ENCODE measurements around the gene NPY4R.
"Not testable (repeated sequence)": the region's sequence is repeated elsewhere in the genome, so short reads cannot be mapped to it uniquely, and the experiment has no call there.

Gene NPY4R

GRCh38 chr10:46459579-46459978 lies 6.2 kb downstream of the NPY4R start:
- not testable (repeated sequence) for DNase-seq (ENCODE audit: low read depth in 1 of 2, low spot score in 1 of 2); H3K27me3 ChIP-seq (ENCODE audit: insufficient read depth, poor library complexity, severe bottlenecking); H3K4me3 ChIP-seq (replicated peaks; ENCODE audit: insufficient read depth, low read length); H3K27ac ChIP-seq (replicated peaks)

GRCh38 chr10:46457071-46457470 lies 8.7 kb downstream of the NPY4R start:
- H3K27ac ChIP-seq (replicated peaks); H3K4me3 ChIP-seq (replicated peaks; ENCODE audit: insufficient read depth, low read length); H3K27me3 ChIP-seq (ENCODE audit: insufficient read depth, poor library complexity, severe bottlenecking); DNase-seq (ENCODE audit: low read depth in 1 of 2, low spot score in 1 of 2): not testable (repeated sequence)

DNA sequence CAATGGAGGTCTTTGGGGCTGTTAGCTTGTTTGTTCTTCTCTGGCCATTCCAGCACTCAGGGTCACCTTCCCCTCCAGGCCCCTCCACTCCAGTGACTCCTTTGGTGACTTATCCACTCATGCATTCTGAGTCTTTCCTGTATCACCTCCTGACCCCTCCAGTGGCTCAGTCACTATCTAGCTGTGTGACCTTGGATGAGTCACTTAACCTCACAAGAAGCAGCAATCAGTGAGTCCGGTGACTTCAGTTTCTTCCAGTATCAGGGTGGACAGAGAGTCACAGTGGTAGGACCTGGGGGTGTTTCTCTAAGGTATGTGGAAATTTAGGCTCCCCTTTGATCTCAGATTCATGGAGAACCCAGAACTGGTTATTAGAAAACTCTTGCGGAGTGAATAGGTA lies 9.8 kb downstream of the NPY4R start:
- not testable (repeated sequence) for H3K27ac ChIP-seq (replicated peaks); H3K4me3 ChIP-seq (replicated peaks; ENCODE audit: insufficient read depth, low read length); H3K27me3 ChIP-seq (ENCODE audit: insufficient read depth, poor library complexity, severe bottlenecking); DNase-seq (ENCODE audit: low read depth in 1 of 2, low spot score in 1 of 2)

DNA sequence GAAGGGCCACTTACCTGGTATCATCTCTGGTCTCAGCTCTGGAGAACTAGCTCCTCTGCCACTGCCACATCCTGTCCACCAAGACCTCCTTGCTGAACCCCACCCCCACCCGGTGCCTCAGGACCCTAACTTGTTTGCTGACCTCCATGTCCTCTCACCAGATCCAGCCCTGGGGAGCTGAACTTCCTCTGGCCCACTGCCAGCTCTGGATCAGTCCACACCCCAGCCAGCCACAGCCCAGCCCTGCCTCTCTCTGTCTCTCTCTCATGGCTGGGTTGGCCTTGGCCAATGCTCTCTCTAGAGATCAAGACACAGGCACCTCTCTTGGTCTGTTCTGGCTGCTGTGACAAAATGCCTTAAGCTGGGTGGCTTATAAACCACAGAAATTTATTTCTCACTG lies 14.4 kb downstream of the NPY4R start:
- H3K27me3 ChIP-seq (ENCODE audit: insufficient read depth, poor library complexity, severe bottlenecking); H3K4me3 ChIP-seq (replicated peaks; ENCODE audit: insufficient read depth, low read length); DNase-seq (ENCODE audit: low read depth in 1 of 2, low spot score in 1 of 2); H3K27ac ChIP-seq (replicated peaks): not testable (repeated sequence)

DNA sequence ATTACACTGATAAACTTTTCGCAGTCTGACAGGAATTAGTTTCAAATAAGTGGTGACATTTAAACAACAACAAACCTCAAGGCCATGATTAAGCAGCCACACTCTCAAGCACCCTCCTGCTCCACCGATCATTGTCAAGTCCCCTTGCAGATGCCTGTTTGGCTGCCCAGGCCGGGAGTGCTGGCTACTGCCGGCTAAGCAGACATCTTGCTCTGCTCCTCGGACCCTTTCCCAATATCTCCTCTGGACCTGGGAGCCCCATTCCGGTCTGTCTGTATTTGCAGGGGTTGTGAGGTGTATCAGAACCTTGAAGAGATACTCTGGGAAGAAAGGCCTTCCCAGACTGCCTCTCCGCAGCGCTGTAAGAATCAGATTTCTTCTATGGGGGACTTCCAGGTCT lies 14.9 kb downstream of the NPY4R start:
- not testable (repeated sequence) for H3K27ac ChIP-seq (replicated peaks); H3K4me3 ChIP-seq (replicated peaks; ENCODE audit: insufficient read depth, low read length); H3K27me3 ChIP-seq (ENCODE audit: insufficient read depth, poor library complexity, severe bottlenecking); DNase-seq (ENCODE audit: low read depth in 1 of 2, low spot score in 1 of 2)

DNA sequence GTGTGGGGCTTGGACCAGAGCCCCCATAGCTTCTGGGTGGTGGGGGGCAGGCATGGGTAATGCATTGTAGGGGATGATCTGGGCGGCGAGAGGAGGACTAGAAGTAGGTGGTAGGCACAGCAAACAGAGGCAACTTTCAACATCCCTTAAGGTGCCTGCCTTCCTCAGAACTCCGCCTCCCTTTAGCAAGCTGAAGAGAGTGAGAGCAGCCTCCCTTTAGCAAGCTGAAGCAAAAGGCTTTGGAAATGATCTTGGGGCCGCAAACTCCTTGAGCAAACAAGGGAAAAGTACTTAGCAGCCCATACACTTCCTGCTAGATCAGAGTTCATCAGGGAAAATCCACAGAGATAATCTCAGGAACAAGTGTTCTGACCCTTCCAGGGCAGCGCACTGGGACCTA lies 18.3 kb downstream of the NPY4R start:
- not testable (repeated sequence) for H3K27me3 ChIP-seq (ENCODE audit: insufficient read depth, poor library complexity, severe bottlenecking); H3K27ac ChIP-seq (replicated peaks); H3K4me3 ChIP-seq (replicated peaks; ENCODE audit: insufficient read depth, low read length); DNase-seq (ENCODE audit: low read depth in 1 of 2, low spot score in 1 of 2)

GRCh38 chr10:46445389-46446122 lies 20.2 kb downstream of the NPY4R start:
- H3K27me3 ChIP-seq (ENCODE audit: insufficient read depth, poor library complexity, severe bottlenecking); H3K27ac ChIP-seq (replicated peaks); H3K4me3 ChIP-seq (replicated peaks; ENCODE audit: insufficient read depth, low read length); DNase-seq (ENCODE audit: low read depth in 1 of 2, low spot score in 1 of 2): not testable (repeated sequence)

DNA sequence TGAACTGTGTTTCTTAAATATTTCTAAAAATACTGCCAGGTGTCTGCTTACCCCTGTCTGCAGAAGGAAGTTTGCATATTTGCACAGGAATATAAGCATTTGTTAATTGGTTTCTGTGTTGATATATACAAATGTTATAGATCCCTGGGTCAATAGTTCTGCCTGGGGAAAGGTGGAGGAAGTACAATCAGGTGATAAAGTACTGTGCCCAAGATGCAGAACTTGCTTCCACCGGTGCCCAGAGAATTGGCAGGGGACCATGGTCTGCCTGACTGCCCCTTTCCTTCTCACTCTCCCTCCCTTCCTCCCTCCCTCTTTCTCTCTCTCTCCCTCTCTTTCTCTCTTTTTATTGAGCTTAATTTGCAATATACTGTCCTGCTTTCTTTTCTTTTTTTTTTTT lies 22.3 kb downstream of the NPY4R start:
- not testable (repeated sequence) for H3K27me3 ChIP-seq (ENCODE audit: insufficient read depth, poor library complexity, severe bottlenecking); H3K27ac ChIP-seq (replicated peaks); DNase-seq (ENCODE audit: low read depth in 1 of 2, low spot score in 1 of 2); H3K4me3 ChIP-seq (replicated peaks; ENCODE audit: insufficient read depth, low read length)

- H3K27me3 ChIP-seq (ENCODE audit: insufficient read depth, poor library complexity, severe bottlenecking); DNase-seq (ENCODE audit: low read depth in 1 of 2, low spot score in 1 of 2); H3K27ac ChIP-seq (replicated peaks); H3K4me3 ChIP-seq (replicated peaks; ENCODE audit: insufficient read depth, low read length): not testable (repeated sequence)
Observed at GRCh38 chr10:46442706-46443275, 23.0 kb downstream of the NPY4R start.

GRCh38 chr10:46441837-46442278 lies 23.9 kb downstream of the NPY4R start:
- DNase-seq (ENCODE audit: low read depth in 1 of 2, low spot score in 1 of 2); H3K27ac ChIP-seq (replicated peaks); H3K27me3 ChIP-seq (ENCODE audit: insufficient read depth, poor library complexity, severe bottlenecking); H3K4me3 ChIP-seq (replicated peaks; ENCODE audit: insufficient read depth, low read length): not testable (repeated sequence)

- DNase-seq (ENCODE audit: low read depth in 1 of 2, low spot score in 1 of 2); H3K4me3 ChIP-seq (replicated peaks; ENCODE audit: insufficient read depth, low read length); H3K27me3 ChIP-seq (ENCODE audit: insufficient read depth, poor library complexity, severe bottlenecking); H3K27ac ChIP-seq (replicated peaks): not testable (repeated sequence)
Observed at GRCh38 chr10:46440942-46441341, 24.8 kb downstream of the NPY4R start.

DNA sequence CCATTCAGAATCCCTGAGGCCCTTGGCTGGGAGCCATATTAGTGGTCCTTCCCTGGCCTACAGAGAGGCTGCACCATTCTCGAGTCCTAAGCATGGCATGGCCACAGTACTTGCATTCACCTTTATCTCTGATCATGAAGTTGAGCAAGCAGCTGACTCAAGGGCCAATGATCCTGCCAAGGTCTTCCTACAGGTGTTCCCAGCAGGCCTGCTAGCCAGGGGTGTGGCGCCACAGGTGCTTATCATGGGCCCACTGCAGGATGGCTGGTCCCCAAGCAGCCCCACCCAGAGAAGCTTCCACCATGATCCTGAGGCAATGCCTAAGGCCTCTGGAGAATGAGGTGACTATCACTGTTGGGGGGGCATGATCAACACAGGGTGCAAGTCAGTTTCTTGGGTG lies 42.2 kb downstream of the NPY4R start:
- not testable (repeated sequence) for H3K4me3 ChIP-seq (replicated peaks; ENCODE audit: insufficient read depth, low read length); H3K27me3 ChIP-seq (ENCODE audit: insufficient read depth, poor library complexity, severe bottlenecking); H3K27ac ChIP-seq (replicated peaks); DNase-seq (ENCODE audit: low read depth in 1 of 2, low spot score in 1 of 2)

DNA sequence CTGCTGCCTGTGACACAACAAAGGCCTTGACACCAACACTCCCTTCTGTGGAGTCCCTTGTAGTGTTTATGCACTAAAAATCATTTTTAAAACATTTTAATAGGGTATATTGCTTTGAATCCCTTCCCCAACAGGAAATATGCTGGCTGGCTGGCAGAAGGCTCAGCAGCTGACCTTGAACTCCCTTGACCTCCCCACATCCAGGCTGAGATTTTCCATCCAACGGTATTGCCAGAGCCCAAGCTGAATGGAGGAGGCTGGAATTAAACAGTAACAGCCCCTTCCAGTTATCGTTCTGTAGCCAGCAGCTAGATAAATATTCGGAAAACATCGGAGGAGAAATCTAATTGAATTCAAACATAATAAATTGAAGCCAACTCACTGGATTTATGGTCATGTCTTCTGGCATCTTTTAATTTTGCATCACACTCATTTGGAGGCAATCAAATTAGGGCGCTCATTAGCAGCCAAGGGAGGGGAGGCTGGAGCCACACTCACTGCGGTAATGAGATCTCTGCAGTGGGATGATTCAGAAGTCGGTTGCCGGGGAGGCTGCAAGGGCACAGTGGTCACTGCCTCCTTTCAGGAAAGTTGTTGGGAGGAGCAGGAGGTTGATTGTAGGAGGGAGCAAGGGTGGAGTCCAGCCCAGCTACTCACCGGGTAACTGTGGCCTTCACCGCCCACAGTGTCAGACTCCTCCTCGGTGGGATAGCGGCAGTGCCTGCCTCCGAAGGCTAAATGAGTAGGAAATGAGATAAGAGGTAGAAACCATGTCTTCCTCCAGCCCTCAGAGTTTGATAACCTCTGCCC lies 46.0 kb downstream of the NPY4R start:
- H3K27ac ChIP-seq (replicated peaks); DNase-seq (ENCODE audit: low read depth in 1 of 2, low spot score in 1 of 2); H3K4me3 ChIP-seq (replicated peaks; ENCODE audit: insufficient read depth, low read length); H3K27me3 ChIP-seq (ENCODE audit: insufficient read depth, poor library complexity, severe bottlenecking): not testable (repeated sequence)

DNA sequence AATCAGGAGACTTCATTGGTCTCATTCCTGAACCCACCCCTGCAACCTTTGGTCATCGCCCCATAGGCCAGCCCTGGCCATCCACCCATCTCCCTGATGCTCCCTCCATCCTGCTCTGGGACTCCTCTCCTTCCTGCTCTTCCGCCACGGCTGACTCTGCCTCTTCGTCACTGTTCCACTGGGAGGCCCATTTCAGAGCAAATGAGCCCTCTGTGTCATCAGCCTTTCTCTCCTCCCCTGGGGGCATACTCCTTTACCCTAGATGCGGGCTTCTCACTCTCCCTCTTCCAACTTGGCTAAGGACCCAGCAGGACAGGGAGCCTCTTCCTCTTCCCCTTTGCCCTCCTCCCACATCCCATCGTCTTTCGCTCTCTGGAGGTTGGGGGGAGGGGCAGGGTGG lies 47.5 kb downstream of the NPY4R start:
- not testable (repeated sequence) for H3K27me3 ChIP-seq (ENCODE audit: insufficient read depth, poor library complexity, severe bottlenecking); H3K27ac ChIP-seq (replicated peaks); DNase-seq (ENCODE audit: low read depth in 1 of 2, low spot score in 1 of 2); H3K4me3 ChIP-seq (replicated peaks; ENCODE audit: insufficient read depth, low read length)

DNA sequence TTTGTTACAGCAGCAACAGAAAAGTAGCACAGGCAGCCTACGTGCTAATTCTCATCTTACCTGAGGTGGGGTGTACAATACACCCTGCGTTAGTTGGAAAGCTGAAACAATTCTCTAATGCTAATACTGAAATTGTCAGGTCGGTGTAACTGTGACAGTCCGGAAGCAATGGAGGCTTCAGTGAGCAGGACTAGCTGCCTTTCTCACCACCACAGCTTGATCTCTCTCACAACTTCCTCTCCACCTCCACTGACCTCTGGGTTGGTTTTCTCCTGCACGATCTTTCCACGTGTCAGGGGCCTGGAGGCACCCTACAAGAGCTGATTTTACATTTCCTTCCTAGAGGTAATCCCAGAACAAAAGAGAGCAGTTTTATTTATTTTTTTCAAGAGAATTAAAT lies 50.5 kb downstream of the NPY4R start:
- H3K4me3 ChIP-seq (replicated peaks; ENCODE audit: insufficient read depth, low read length); H3K27ac ChIP-seq (replicated peaks); H3K27me3 ChIP-seq (ENCODE audit: insufficient read depth, poor library complexity, severe bottlenecking): not testable (repeated sequence)
- DNase-seq (ENCODE audit: low read depth in 1 of 2, low spot score in 1 of 2), result peak in 1 of 2 experiments; percentile 10
